Measurements from ENCODE around the gene CH25H. TPM values are rescaled to one million over a fixed set of nuclear protein-coding genes. Genes with fewer than 3 reads are reported as not detected.

Gene CH25H
- total RNA-seq, 1 donor from 2014 or later: 4.4 TPM

GRCh38 chr10:89242840-89243568 is 35.9 kb upstream of the CH25H start:
- Histone ChIP-seq H3K4me3 (no peak overlapping the region), H3K36me3 (peaks cover 23% of the 10 kb centered on the region), H3K27me3 (ENCODE audit: low read depth) (no peaks in the 10 kb centered on the region), H3K27ac (no peak overlapping the region), H3K9me3 (no peaks in the 10 kb centered on the region), H3K4me1 (peaks cover 26% of the 10 kb centered on the region)
- intact Hi-C loops (cut with DNase I): no loop called here
- TF ChIP-seq CTCF (IDR thresholded peaks at IDR 0.05): no peak
- ATAC-seq (peak; percentile 86 to 88), DNase-seq (no peak)

DNA sequence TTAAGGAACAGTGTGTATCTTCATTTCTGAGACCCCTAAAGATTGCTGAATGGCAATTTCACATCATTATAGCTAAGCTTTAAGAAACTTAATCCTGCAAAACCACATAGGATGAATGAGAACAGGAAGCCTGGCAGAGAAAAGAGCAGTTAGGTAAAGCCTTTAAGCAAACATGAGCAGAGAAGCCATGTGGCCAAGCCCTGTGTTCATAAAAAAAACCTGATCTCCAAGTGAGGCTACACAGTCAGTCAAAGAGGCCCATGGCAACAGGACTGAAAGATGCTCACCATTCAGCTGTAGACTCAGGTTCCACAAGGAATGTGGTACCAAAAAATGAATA is 35.2 kb upstream of the CH25H start:
- peak overlapping the region; percentile 39 for H3K27ac ChIP-seq
- peaks cover 23% of the 10 kb centered on the region for H3K36me3 ChIP-seq
- intact Hi-C loops (cut with DNase I): no loop called here
- H3K9me3 ChIP-seq: no peaks in the 10 kb centered on the region
- no peaks in the 10 kb centered on the region for H3K27me3 ChIP-seq (ENCODE audit: low read depth)
- peaks cover 26% of the 10 kb centered on the region for H3K4me1 ChIP-seq
- no peak for DNase-seq
- TF ChIP-seq CTCF (IDR thresholded peaks at IDR 0.05): no peak
- peak; percentile 12 to 22 for ATAC-seq
- no peak overlapping the region for H3K4me3 ChIP-seq

GRCh38 chr10:89241486-89242344 is 34.6 kb upstream of the CH25H start:
- peaks cover 23% of the 10 kb centered on the region for H3K36me3 ChIP-seq
- ATAC-seq (peak; percentile 63 to 82), DNase-seq (no peak)
- no peak for TF ChIP-seq CTCF (IDR thresholded peaks at IDR 0.05)
- H3K27me3 ChIP-seq (ENCODE audit: low read depth): no peaks in the 10 kb centered on the region
- peaks cover 26% of the 10 kb centered on the region for H3K4me1 ChIP-seq
- H3K4me3 ChIP-seq: no peak overlapping the region
- intact Hi-C loops (cut with DNase I): no loop called here
- no peaks in the 10 kb centered on the region for H3K9me3 ChIP-seq
- H3K27ac ChIP-seq: peak overlapping the region; percentile 39

GRCh38 chr10:89241026-89241425 is 33.9 kb upstream of the CH25H start:
- Histone ChIP-seq H3K4me3 (no peak overlapping the region), H3K9me3 (no peaks in the 10 kb centered on the region), H3K27ac (no peak overlapping the region), H3K36me3 (peaks cover 23% of the 10 kb centered on the region), H3K27me3 (ENCODE audit: low read depth) (no peaks in the 10 kb centered on the region), H3K4me1 (peaks cover 26% of the 10 kb centered on the region)
- no peak for TF ChIP-seq CTCF (IDR thresholded peaks at IDR 0.05)
- DNase-seq (no peak), ATAC-seq (no peak)
- intact Hi-C loops (cut with DNase I): no loop called here

- no peak for TF ChIP-seq CTCF (IDR thresholded peaks at IDR 0.05)
- Histone ChIP-seq H3K4me1 (peaks cover 27% of the 10 kb centered on the region), H3K27ac (no peak overlapping the region), H3K27me3 (ENCODE audit: low read depth) (no peaks in the 10 kb centered on the region), H3K9me3 (no peaks in the 10 kb centered on the region), H3K4me3 (no peak overlapping the region), H3K36me3 (peaks cover 23% of the 10 kb centered on the region)
- no peak for DNase-seq
- intact Hi-C loops (cut with DNase I): no loop called here
- ATAC-seq: no peak
These were observed 33.4 kb upstream of the CH25H start for GRCh38 chr10:89240519-89240918.

Data from lower lobe of right lung (tissue), 2 donors.